ENCODE results near the gene SLC2A3. TPM values are rescaled to one million over a fixed set of nuclear protein-coding genes. Genes with fewer than 3 reads are reported as not detected.
"Not testable (repeated sequence)": the region's sequence is repeated elsewhere in the genome, so short reads cannot be mapped to it uniquely, and the experiment has no call there.

SLC2A3 gene
- total and polyA plus RNA-seq, 4 donors: 13.4 to 435 (median 126) TPM

GRCh38 chr12:7892186-7892980 lies 43.6 kb downstream of the SLC2A3 start:
- Histone ChIP-seq H3K4me1 (ENCODE audit: control insufficient read depth in 5 of 5, insufficient read depth in 5 of 5, low read length in 5 of 5) (peaks cover 0 to 5% (median 0%) of the 10 kb centered on the region in 5 donors), H3K27me3 (ENCODE audit: control insufficient read depth in 3 of 3, insufficient read depth in 3 of 3, low read length in 2 of 3) (no peaks in the 10 kb centered on the region), H3K9ac (ENCODE audit: insufficient read depth in 1 of 2, low read length in 2 of 2) (no peak overlapping the region), H3K36me3 (ENCODE audit: control insufficient read depth in 4 of 4, insufficient read depth in 4 of 4, low read length in 4 of 4) (no peaks in the 10 kb centered on the region), H3K9me3 (ENCODE audit: control insufficient read depth in 4 of 4, insufficient read depth in 3 of 4, low read length in 3 of 4) (no peaks in the 10 kb centered on the region), H3K27ac (ENCODE audit: low read depth in 1 of 2, low read length in 1 of 2) (no peak overlapping the region), H3K4me3 (no peak overlapping the region)
- no peak for TF ChIP-seq CTCF (IDR thresholded peaks at IDR 0.05; ENCODE audit: control extremely low read depth, extremely low read depth)
- no peak for ATAC-seq (ENCODE audit: insufficient read depth, low FRiP score)
- WGBS, 2 donors: 89 to 93% methylated on average over 4 of the region's 4 CpGs
- no peak for DNase-seq

- Histone ChIP-seq H3K36me3 (ENCODE audit: control insufficient read depth in 4 of 4, insufficient read depth in 4 of 4, low read length in 4 of 4) (no peaks in the 10 kb centered on the region), H3K27me3 (ENCODE audit: control insufficient read depth in 3 of 3, insufficient read depth in 3 of 3, low read length in 2 of 3) (no peaks in the 10 kb centered on the region), H3K4me1 (ENCODE audit: control insufficient read depth in 5 of 5, insufficient read depth in 5 of 5, low read length in 5 of 5) (no peaks in the 10 kb centered on the region), H3K27ac (ENCODE audit: low read depth in 1 of 2, low read length in 1 of 2) (no peak overlapping the region), H3K4me3 (no peak overlapping the region), H3K9me3 (ENCODE audit: control insufficient read depth in 4 of 4, insufficient read depth in 3 of 4, low read length in 3 of 4) (no peaks in the 10 kb centered on the region), H3K9ac (ENCODE audit: insufficient read depth in 1 of 2, low read length in 2 of 2) (no peak overlapping the region)
- no peak for ATAC-seq (ENCODE audit: insufficient read depth, low FRiP score)
- TF ChIP-seq CTCF (IDR thresholded peaks at IDR 0.05; ENCODE audit: control extremely low read depth, extremely low read depth): no peak
- no peak for DNase-seq
- WGBS, 2 donors: 20 to 30% methylated on average over 3 of the region's 3 CpGs
Measured at GRCh38 chr12:7884689-7885088, 51.3 kb downstream of the SLC2A3 start.

GRCh38 chr12:7881736-7882120 lies 54.3 kb downstream of the SLC2A3 start:
- not testable (repeated sequence) for H3K4me1 ChIP-seq (ENCODE audit: control insufficient read depth in 5 of 5, insufficient read depth in 5 of 5, low read length in 5 of 5); H3K27ac ChIP-seq (ENCODE audit: low read depth in 1 of 2, low read length in 1 of 2); H3K9ac ChIP-seq (ENCODE audit: insufficient read depth in 1 of 2, low read length in 2 of 2); H3K36me3 ChIP-seq (ENCODE audit: control insufficient read depth in 4 of 4, insufficient read depth in 4 of 4, low read length in 4 of 4); ATAC-seq (ENCODE audit: insufficient read depth, low FRiP score); DNase-seq; H3K9me3 ChIP-seq (ENCODE audit: control insufficient read depth in 4 of 4, insufficient read depth in 3 of 4, low read length in 3 of 4); H3K27me3 ChIP-seq (ENCODE audit: control insufficient read depth in 3 of 3, insufficient read depth in 3 of 3, low read length in 2 of 3); H3K4me3 ChIP-seq
- WGBS, 2 donors: 87% methylated on average over 4 of the region's 4 CpGs

- H3K36me3 ChIP-seq (ENCODE audit: control insufficient read depth in 4 of 4, insufficient read depth in 4 of 4, low read length in 4 of 4); H3K9ac ChIP-seq (ENCODE audit: insufficient read depth in 1 of 2, low read length in 2 of 2); H3K4me1 ChIP-seq (ENCODE audit: control insufficient read depth in 5 of 5, insufficient read depth in 5 of 5, low read length in 5 of 5); DNase-seq; H3K4me3 ChIP-seq; H3K27ac ChIP-seq (ENCODE audit: low read depth in 1 of 2, low read length in 1 of 2); ATAC-seq (ENCODE audit: insufficient read depth, low FRiP score); H3K27me3 ChIP-seq (ENCODE audit: control insufficient read depth in 3 of 3, insufficient read depth in 3 of 3, low read length in 2 of 3); H3K9me3 ChIP-seq (ENCODE audit: control insufficient read depth in 4 of 4, insufficient read depth in 3 of 4, low read length in 3 of 4): not testable (repeated sequence)
- 93 to 96% methylated on average over 33 to 52 of the region's 52 CpGs for WGBS, 2 donors
Measured at GRCh38 chr12:7880952-7881735, 54.8 kb downstream of the SLC2A3 start.
